HL-60 (cell line): Measurements from ENCODE around the gene MAST3.

ENCODE experiments used
- GABPA ChIP-seq: IDR thresholded peaks from 2 replicates; pipeline ENCODE4 v1.6.1; 2012; ENCODE audit warnings: low read depth
- POLR2AphosphoS5 ChIP-seq: IDR thresholded peaks from 2 replicates; pipeline ENCODE4 v1.6.1; 2012; ENCODE audit warnings: low read depth
- TF ChIP-seq, protein P1 (sequence below): IDR thresholded peaks from one replicate; pipeline ENCODE4 v1.5.1; 2011; ENCODE audit warnings: low read length, control low read depth, inconsistent platforms; ENCODE audit not compliant: insufficient read depth

DNA sequence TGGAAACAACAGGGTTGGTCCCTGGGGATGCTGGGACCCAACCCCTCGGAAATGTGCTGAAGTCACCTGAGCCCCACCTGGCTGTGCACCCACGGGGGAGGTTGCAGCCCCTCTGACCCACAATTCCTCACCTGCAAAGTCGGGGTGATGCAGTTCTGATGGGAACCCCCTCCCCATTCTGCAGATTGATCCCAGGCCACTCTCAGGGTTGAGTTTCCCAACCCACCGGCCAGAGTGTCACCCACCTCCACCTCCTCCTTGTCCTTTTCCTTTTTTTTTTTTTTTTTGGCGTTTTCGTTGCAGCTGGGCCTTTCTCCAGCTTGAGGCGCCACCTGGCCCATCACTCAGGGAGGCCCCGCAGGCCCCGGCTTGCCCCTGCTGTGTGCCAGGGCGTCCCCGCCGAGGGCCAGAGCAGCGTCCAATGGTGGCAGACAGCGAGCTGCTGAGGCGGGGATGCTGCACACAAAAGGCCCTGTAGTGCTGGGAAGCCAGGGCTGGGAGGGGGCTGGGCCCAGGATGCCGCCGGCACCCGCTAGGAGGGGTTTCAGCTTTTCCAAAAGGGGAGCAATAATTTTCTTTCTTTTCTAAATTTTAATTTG is 60.0 kb downstream of the MAST3 start:
- TF ChIP-seq GABPA (no peak), POLR2AphosphoS5 (no peak)
- TF ChIP-seq, protein P1, sequence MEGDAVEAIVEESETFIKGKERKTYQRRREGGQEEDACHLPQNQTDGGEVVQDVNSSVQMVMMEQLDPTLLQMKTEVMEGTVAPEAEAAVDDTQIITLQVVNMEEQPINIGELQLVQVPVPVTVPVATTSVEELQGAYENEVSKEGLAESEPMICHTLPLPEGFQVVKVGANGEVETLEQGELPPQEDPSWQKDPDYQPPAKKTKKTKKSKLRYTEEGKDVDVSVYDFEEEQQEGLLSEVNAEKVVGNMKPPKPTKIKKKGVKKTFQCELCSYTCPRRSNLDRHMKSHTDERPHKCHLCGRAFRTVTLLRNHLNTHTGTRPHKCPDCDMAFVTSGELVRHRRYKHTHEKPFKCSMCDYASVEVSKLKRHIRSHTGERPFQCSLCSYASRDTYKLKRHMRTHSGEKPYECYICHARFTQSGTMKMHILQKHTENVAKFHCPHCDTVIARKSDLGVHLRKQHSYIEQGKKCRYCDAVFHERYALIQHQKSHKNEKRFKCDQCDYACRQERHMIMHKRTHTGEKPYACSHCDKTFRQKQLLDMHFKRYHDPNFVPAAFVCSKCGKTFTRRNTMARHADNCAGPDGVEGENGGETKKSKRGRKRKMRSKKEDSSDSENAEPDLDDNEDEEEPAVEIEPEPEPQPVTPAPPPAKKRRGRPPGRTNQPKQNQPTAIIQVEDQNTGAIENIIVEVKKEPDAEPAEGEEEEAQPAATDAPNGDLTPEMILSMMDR: no peak
